ENCODE data around the gene HEMK1.
A peak's percentile ranks its signal among the peaks of the same experiment; 100 is the strongest.

Gene HEMK1

GRCh38 chr3:50575372-50575771, 6.0 kb downstream of the HEMK1 start:
- DNase-seq: no peak

- no peak for DNase-seq
Measured at GRCh38 chr3:50577348-50577747, 8.0 kb downstream of the HEMK1 start.

GRCh38 chr3:50580683-50581458, 11.5 kb downstream of the HEMK1 start:
- no peak for DNase-seq

- no peak for DNase-seq
Measured at GRCh38 chr3:50581459-50581842, 12.1 kb downstream of the HEMK1 start.

GRCh38 chr3:50582083-50582482, 12.8 kb downstream of the HEMK1 start:
- DNase-seq: no peak

GRCh38 chr3:50583897-50584296, 14.6 kb downstream of the HEMK1 start:
- no peak for DNase-seq

- no peak for DNase-seq
Measured at GRCh38 chr3:50584391-50584790, 15.1 kb downstream of the HEMK1 start.

- DNase-seq: peak; percentile 60
Measured at GRCh38 chr3:50585919-50586762, 16.8 kb downstream of the HEMK1 start.

- peak; percentile 21 for DNase-seq
Measured at GRCh38 chr3:50586763-50587070, 17.4 kb downstream of the HEMK1 start.

GRCh38 chr3:50587373-50587772, 18.1 kb downstream of the HEMK1 start:
- DNase-seq: no peak

- peak; percentile 94 for DNase-seq
Measured at GRCh38 chr3:50587806-50588758, 18.8 kb downstream of the HEMK1 start.

- DNase-seq: no peak
Measured at GRCh38 chr3:50588759-50589433, 19.6 kb downstream of the HEMK1 start.

- DNase-seq: peak; percentile 36
Measured at GRCh38 chr3:50591196-50591741, 21.9 kb downstream of the HEMK1 start.

GRCh38 chr3:50592568-50592967, 23.2 kb downstream of the HEMK1 start:
- DNase-seq: peak; percentile 28

GRCh38 chr3:50594253-50594785, 25.0 kb downstream of the HEMK1 start:
- DNase-seq: no peak

- DNase-seq: no peak
Measured at GRCh38 chr3:50599115-50599715, 29.9 kb downstream of the HEMK1 start.

GRCh38 chr3:50599716-50600118, 30.4 kb downstream of the HEMK1 start:
- no peak for DNase-seq

- peak; percentile 60 for DNase-seq
Measured at GRCh38 chr3:50600141-50600753, 30.9 kb downstream of the HEMK1 start.

GRCh38 chr3:50600841-50601591, 31.7 kb downstream of the HEMK1 start:
- peak; percentile 96 for DNase-seq

GRCh38 chr3:50602595-50603191, 33.4 kb downstream of the HEMK1 start:
- no peak for DNase-seq
